HuH-7.5 (cell line): ENCODE measurements around the gene TRIM71.
"Not testable (repeated sequence)": the region's sequence is repeated elsewhere in the genome, so short reads cannot be mapped to it uniquely, and the experiment has no call there.

Experiments used
- DNase-seq: peaks from one replicate; pipeline ENCODE4 v3.0.0; 2011; ENCODE audit warnings: low spot score

Gene TRIM71

GRCh38 chr3:32939531-32940284, 121.9 kb downstream of the TRIM71 start:
- DNase-seq: not testable (repeated sequence)

- no peak for DNase-seq
Observed at GRCh38 chr3:32940726-32941125, 122.9 kb downstream of the TRIM71 start.

- no peak for DNase-seq
Observed at GRCh38 chr3:32945136-32945535, 127.3 kb downstream of the TRIM71 start.

GRCh38 chr3:32945598-32945997, 127.8 kb downstream of the TRIM71 start:
- DNase-seq: not testable (repeated sequence)

- DNase-seq: no peak
Observed at GRCh38 chr3:32946973-32947788, 129.4 kb downstream of the TRIM71 start.
